HPDE6-E6E7 (cell line): ENCODE measurements around the gene C6orf118.
A peak's percentile ranks its signal among the peaks of the same experiment; 100 is the strongest.

ENCODE experiments used
- DNase-seq: peaks from one replicate; pipeline ENCODE4 v3.0.0; 2011; ENCODE audit warnings: missing footprints; ENCODE audit errors: extremely low spot score

Gene C6orf118

DNA sequence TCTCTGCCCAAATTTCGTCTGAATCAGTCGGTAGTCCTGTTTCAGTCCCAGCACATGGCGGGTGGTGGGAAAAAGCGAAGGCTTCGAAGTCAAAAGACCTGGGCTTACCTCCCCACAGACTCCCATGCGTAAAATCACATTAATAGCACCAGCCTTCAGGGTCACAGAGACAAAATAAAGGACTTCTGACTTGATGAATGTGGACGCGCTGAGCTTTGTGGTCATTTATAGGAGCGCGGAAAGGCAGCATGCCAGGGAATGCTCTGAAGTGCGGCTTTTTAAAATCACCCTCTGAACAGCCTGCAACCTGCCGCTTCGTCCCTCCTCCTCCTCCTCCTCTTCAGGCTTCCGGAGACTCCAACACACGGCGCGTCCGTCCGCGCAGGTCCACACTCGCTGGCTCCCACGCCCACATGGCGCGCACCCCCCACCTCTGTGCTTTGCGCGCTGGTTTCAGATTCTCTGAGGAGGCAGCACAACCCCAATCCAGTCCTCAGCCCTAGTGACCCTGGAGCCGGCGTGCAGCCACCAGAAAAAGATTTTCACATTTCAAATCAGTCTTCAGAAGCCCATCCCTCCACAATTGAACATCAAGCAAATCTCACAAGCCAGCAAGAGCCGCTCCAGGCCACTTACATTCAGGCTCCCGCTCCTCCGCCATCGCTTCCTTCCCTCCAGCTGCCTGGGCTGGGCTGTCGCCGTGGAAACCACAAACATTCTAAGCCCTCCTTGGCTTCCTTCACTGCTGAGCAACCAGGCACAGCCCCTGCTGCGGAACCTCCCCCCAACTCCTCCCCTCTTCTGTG lies at the start of gene C6orf118:
Gene C6orf118 (minus strand): TSS at position 680 of the 806 bp plus-strand sequence. CDS start 19 bp downstream, at position 661.
- no peak for DNase-seq

DNA sequence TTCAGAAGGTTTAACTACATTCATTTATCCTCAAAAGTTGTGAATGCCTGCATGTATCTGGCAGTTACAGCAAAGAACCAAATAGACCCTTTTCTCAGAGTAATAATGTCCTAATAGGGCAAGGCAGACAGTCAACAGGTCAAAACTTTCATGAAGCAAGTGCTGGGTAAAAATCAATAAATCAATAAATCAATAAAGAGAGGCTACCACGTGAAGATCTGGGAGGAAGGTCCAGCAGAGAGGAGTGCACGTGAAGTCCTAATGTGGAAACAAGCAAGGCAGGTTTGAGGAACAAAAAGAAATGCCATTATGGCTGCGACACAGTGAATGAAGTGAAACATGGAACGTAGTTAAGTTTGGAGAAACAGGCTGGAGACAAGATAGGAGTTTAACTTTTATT lies 36.3 kb upstream of the C6orf118 start:
- no peak for DNase-seq

DNA sequence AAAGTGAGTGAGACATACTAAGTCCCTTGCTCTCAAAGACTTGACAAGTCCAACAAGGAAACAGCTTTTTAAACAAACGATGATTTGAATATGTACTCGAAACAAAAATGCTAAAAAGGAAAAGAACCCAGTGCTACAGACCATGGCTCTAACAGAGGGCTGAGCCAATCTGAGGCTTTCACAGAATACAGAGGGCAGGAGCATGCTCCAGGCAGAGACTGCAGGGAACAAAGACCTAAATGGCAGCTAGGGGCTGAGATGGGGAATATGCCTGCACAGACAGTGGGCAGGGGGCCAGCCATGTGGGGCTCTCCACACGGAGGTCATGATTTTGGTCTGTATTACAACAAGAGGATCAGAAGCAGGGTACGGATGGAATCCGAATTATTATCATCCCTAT lies 31.1 kb upstream of the C6orf118 start:
- DNase-seq = no peak

DNA sequence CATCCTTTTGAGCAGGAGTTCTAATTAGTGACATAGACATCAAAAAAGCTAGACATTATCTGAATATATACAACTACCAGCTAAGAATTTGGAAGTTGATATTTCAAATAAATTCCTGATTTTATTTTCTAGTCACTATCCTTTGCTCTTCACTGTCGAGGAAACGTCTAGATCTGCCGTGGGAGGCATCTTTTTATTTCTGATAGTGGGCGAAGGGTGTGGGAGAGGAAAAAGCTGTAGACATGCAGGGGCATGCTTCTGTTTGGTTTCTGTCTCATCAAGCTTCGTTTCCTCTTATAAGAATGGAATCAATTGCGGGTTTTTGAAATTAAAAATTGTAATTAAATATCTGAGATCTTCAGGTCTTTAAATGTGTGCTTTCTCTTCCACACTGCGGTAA lies 16.2 kb upstream of the C6orf118 start:
- DNase-seq = no peak

DNA sequence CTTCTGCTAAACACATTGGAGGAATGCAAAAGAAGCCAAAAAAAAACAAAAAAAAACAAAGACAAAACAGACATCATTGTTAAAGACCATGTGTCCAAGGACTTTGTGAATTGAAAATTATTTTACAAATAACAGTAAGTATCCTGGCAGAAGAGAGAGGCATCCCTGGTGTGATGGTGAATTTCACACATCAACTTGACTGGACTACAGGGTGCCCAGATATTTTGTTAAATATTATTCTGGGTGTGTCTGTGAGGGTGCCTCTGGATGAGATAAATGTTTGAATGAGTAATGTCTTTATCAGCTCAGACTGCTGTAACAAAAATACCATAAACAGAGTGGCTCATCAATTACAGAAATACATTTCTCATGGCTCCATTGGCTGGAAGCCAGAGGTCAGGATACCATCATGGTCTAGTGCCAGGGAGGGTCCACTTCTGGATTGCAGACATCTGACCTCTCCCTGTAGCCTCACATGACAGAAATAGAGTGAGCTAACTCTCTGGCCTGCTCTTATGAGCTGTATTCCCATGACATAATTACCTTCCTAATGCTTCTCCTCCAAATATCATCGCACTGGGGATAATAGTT lies 12.2 kb upstream of the C6orf118 start:
- no peak for DNase-seq

DNA sequence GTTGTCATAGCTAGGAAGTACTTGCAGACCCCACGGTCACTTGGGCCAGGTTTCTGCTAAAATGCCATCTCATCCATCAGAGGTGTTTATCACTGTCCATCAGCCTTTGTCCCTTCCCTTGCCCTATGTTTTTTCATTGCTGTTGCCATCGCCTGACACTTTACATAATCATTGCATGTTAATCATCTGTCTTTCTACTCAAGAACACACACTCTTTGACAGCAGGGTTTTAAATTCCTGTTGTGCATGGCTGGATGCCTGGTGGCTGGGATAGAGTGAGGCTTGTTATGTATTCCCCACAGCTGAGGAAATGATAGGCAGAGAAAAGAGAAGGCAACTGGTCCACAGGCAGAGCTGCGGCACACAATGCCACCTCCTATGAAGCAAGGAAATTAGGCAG lies 11.7 kb upstream of the C6orf118 start:
- DNase-seq = no peak

DNA sequence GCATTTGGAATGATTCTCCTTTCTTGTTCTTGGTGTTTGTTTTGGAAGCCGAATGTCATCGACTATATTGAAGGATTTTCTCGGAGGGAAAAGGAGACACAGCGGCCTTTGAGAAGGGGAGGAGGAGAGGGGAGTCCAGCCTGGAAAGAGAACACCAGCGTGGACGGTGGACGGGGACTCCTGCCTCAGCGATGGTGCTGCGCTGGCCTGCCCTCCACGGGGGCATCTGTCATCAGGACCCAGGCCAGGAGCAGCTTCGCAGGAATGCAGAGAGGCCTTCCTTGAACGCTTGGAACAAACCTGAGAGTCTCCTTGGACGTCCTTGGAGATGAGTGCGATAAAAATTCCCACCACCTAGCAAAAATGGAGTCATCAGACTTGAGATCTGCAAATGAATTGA lies 8.3 kb upstream of the C6orf118 start:
- DNase-seq = no peak

DNA sequence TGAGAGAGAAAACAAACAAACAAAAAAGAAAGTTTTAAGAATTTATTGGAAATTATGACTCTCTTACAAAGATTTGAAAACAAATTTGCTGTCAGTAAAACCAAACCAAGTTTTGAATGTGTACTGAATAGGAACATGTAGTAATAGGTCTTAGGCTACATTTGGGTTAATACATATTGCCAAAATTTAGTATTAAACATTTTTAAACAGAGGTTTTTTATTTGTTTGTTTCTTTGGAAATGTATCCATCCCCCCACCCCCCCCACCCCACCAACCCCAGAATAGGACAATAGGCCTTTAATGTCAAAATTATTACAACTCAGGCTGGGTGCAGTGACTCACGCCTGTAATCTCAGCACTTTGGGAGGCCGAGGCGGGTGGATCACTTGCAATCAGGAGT lies 2.5 kb downstream of the C6orf118 start:
- no peak for DNase-seq

DNA sequence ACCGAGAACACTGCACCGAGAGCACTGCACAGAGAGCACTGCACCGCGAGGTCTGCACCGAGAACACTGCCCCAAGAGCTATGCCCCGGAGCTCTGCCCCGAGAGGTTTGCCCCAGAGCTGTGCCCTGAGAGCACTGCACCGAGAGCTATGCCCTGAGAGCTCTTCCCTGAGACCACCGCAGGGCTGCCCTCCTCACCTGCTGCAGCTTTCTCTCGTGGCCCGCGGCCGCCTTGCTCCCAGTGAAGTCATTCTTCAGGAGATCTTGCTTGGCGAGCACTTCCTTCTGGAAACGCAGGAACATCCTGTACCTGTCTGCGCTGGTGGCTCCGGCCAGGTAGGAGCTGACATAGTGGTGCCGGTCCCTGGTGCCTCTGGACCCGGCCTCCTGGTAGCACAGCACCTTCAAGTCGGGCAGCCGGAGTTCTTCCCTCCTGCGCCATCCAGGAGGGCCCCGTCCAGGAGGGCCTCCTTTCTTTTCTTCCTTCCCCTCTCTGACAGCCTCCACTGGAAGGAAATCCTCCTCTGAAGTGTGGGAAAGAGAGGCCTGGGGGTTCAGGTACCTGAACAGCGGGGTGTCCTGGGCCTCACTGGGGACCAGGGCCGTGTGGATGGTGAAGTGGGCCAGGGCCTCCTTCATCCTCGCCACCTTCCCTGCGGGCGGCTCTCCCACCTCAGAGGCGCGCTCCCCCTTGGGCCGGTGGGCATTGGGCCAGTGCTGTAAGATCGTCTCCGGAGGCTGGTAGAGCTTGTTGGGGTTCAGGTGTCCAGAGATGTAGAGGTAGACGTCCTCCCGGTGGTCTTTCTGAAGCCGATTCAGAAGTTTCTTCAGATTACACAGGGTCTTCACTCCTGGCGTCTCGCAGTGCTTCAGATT lies 7.8 kb downstream of the C6orf118 start:
- DNase-seq = no peak

DNA sequence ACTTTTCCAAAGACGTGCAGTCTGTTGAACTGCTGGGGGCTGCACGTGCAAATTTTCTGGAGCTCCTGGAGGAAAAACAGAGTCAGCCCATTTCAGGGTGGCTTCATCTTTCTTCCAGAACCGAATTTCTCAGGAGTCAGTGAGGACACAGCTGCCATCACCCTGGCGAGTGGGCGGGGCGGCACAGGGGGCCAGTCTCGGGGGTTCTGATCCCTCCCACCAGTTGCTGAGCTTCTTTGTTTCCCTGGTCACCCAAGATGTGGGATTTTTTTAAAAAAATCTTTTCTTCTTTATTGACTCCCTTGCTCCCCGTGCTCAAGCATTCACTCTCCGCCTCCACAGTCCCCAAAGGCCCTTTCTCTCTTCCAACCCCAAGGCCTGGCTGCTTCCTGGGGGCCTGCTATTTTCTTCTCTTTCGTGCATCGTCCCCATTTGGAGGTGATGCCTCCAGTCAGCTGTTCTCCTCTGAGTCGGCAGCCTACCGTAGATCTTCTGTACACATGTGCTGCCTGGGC lies 8.9 kb downstream of the C6orf118 start:
- no peak for DNase-seq

DNA sequence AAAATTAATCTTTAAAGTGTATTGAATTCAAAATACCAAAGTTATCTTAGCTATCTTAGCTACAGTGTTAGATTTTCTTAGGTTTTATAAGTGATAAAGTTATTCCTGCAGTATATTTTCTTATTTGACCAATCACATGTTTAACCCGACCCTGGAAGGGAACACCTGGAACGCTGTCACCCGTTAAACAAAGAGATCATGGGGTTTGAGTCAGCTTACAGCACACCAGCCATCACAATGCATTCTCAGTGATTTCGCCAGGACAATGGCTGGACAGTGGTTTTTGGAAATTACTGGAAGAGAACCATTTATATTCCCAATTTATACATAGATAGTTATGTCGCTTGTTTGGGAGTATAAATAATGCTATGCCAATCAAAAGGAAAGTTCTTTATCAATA lies 10.5 kb downstream of the C6orf118 start:
- no peak for DNase-seq

DNA sequence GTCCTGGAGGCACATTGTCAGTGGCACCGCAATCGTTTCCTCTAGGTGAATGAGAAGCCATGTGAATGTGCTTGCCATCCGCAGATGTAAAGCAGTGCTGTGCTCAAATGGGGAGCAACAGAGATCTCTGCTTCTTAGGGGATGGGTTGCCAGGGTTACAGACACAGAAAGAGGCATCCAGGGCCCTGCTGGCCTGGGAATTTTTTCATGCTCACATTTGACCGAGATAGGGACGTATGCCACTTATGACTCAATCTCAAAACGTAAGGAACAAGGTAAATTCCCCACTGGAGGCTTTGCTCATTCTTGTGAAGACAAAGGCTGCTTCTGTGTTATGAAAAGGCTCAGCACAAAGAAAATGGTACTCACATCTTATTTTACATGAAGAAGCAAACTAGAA lies 11.0 kb downstream of the C6orf118 start:
- no peak for DNase-seq

DNA sequence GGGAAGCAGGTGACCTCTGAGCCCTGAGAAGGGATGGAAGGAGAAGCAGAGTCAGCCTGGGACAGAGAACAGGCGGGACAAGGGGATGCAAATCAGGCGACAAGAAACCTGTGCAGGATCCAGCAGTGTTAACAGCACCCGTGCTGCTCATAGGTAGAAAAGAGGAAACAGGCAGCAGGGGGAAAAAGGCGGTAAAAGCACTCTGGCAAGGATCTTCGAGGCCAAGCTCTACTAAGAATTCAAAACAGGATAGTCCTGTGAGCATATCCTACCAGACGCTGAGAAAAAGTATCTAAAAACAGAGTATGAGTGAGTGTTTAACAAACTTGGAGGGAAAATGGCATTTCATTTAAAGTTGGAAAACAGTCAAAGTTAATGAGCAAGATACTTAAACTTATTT lies 16.7 kb downstream of the C6orf118 start:
- DNase-seq = no peak

DNA sequence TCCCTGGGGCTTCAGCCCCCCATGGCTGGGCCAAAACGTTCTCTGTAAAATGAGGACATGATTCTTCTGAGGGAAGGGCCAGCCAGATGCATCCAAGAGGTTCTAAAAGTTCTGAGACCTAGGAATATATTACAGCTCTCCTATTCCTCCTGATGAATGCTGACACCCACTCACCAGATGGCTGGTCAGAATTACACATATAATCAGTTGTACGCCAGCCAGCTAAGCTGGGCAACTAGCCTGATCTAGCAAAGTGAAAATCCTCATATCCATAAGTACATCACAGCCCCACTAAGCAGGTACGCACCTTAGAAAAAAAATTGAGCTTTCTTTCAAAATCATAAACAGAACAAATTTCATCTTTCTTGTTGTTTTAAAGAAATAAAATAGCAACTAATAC lies 34.8 kb downstream of the C6orf118 start:
- DNase-seq = no peak

DNA sequence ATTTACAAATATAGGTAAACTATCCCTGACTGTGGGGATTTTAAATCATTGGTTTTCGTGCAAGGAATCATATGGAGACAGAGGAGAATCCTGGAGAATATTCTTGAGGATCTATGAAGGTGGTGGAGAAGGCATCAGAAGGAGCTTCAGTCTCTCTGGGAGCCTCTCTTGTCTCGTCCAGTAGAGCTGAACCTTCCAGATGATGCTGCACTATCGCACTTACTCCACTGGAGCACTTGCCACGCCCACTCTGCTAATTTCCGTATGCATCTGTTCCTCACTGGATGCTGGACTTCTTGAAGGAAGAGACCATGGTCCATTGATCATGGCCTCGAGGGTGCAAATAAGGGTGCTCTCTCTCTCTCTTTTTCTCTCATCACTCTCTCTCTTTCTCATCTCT lies 36.8 kb downstream of the C6orf118 start:
- no peak for DNase-seq

DNA sequence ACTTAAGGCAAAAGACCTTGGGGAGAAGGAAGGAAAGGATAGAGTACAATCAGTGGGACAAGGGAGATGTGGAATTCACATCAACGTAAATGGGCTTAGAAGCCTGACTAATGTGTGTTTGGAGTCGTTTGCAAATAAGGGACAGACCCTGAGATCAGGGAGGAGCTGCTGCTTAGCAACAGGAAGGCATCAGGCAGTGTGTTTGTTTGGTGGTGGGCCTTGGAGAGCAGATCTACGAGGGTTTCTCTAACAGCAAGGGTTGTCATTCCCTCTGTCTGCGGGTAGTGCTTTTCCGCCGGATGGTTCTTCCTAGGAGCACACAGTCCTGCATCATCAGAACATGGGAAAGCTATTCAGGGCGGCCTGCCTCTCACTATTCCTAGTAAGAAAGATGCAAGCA lies 40.4 kb downstream of the C6orf118 start:
- DNase-seq = no peak

DNA sequence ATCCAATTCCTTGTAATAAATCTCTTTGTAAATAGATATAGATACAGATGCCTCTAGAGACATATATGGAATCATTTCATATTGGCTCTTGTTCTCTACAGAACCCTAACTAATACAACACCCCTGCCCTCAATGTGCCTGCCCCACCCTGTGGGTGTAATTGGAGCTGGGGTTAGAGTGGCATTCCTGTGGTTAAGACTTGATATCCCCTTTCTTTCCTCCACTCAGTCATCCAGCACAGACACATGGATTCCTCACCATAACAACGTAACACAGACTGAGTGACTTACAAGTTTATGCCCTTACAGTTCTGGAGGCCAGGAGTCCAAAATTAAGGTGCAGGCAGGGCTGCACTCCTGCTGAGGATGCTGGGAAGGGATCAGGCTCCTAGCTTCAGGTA lies 42.8 kb downstream of the C6orf118 start:
- DNase-seq = no peak

DNA sequence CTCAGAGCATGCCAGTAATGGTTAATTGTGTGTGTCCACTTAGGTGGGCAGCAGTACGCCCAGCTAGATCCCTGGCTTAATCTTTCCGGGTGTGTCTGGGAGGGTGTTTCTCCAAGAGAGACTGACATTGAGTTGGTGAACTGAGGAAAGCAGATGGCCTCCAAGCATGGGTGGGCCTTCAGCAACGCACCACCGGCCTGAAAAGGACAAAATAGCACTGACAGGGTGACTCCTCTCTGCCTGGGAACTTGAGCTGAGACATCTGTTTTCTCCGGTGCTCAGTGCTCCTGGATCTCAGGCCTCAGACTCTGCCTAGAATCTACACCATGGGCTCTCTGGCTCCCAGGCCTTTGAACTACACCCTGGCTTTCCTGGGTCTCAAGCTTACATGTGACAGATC lies 43.2 kb downstream of the C6orf118 start:
- DNase-seq = no peak

DNA sequence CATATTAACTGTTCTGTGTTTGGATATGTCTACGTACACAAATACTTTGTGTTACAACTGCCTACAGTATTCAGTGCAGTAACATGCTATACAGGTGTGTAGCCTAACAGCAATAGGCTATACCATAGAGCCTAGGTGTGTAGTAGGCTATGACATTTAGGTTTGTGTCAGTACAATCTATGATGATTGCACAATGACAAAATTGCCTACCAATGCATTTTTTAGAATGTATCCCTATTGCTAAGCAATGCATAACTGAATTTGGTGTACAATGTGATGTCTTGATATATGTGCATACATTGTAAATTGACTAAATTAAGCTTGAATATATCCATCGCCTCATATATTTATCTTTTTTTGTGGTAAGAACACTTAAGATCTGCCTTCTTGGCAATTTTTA lies 48.9 kb downstream of the C6orf118 start:
- DNase-seq = no peak

DNA sequence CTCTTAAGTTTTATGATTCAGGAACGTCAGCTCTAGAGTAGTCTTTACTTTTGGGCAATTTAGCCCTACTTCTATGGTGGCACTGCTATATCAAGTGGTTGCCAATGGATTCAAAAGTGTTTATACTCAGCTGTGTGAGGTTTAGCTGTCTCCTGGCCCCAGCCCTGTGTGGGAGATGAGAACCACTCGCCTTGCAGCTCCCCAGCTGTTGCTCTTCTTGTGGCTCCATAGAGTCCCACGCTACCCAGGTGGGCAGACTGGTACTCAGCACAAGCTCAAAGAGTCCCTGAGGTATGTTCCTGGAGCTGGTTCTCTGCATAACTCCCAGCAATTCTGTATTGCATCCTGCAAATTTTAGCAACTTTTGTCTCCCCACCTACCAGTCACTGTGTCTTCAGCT lies 59.6 kb downstream of the C6orf118 start:
- DNase-seq = no peak

DNA sequence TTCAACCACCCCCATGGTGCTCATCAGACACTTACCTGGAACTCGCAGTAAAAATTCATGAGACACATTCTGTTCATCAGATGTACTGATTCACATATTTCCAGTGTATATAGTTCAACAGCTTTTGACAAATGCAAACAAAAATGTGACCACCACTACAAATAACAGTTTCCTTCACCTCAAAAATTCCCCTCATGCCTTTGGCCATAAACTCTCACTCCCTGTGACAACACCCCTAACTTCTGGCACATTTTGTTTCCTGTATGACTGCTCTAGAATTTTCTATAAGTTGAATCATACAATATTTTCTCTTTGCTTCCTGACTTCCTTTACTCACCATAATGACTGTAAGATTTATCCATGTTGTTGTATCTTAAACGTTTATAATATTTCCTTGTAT lies 63.7 kb downstream of the C6orf118 start:
- DNase-seq = no peak

DNA sequence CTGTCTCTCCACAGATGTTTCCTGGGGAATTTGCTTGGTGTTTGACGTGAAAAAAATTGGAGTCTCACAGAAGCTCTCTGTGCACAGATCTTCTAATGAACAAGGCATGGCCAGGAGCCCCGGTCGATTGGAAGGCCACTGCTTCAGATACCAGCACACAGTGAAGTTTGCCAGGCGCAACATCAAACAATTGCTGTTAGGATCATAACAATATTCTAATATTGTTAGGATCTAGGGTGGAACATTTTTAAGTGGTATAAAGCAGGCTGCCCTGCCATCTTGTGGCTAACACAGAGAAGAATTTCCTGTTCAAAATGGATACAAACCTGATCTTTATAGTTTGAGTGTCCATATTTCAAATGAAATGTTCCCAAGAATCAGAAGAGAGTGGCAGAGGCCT lies 64.1 kb downstream of the C6orf118 start:
- peak; percentile 12 for DNase-seq
